ENCODE data around the gene WDR73.

Gene WDR73

GRCh38 chr15:84633311-84634227 lies 20.5 kb downstream of the WDR73 start:
- peak; percentile 35 to 77 for DNase-seq (ENCODE audit: low read depth in 1 of 2, low spot score in 1 of 2)
- Histone ChIP-seq H3K27ac (replicated peaks) (peak overlapping the region; percentile 70), H3K4me3 (replicated peaks; ENCODE audit: insufficient read depth, low read length) (peak overlapping the region; percentile 62), H3K27me3 (ENCODE audit: insufficient read depth, poor library complexity, severe bottlenecking) (no peaks in the 10 kb centered on the region)
- no peak for TF ChIP-seq CTCF (IDR thresholded peaks at IDR 0.05; ENCODE audit: insufficient read depth, low read length)
- TF ChIP-seq GABPA (IDR thresholded peaks at IDR 0.05; ENCODE audit: low read depth): no peak
- TF ChIP-seq SPI1 (IDR thresholded peaks at IDR 0.05; ENCODE audit: borderline replicate concordance, low read depth): no peak
- no peak for TF ChIP-seq REST (IDR thresholded peaks at IDR 0.05; ENCODE audit: insufficient replicate concordance, low read depth)
- no peak for TF ChIP-seq POLR2AphosphoS5 (IDR thresholded peaks at IDR 0.05; ENCODE audit: low read depth)

- Histone ChIP-seq H3K27me3 (ENCODE audit: insufficient read depth, poor library complexity, severe bottlenecking) (no peaks in the 10 kb centered on the region), H3K4me3 (replicated peaks; ENCODE audit: insufficient read depth, low read length) (peak overlapping the region; percentile 66), H3K27ac (replicated peaks) (peak overlapping the region; percentile 77)
- no peak for TF ChIP-seq POLR2AphosphoS5 (IDR thresholded peaks at IDR 0.05; ENCODE audit: low read depth)
- no peak for DNase-seq (ENCODE audit: low read depth in 1 of 2, low spot score in 1 of 2)
Observed at GRCh38 chr15:84631706-84632272, 22.3 kb downstream of the WDR73 start.

DNA sequence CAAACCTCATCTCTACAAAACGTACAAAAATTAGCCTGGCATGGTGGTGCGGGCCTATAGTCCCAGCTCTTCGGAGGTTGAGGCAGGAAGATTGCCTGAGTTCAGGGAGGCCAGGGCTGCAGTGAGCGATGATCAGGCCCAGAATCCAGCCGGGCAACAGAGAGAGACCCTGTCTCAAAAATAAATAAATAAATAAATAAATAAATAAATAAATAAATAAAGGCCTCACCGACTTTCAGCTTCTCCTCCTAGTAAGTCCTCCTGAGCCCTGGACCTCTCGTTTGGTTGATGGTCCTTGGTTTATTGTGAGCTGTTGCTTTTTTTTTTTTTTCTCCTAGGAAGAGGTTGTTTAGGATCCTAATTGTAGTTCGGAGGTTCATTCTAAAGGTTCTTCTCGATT lies 25.1 kb downstream of the WDR73 start:
- H3K27me3 ChIP-seq (ENCODE audit: insufficient read depth, poor library complexity, severe bottlenecking): no peaks in the 10 kb centered on the region
- H3K4me3 ChIP-seq (replicated peaks; ENCODE audit: insufficient read depth, low read length): no peak overlapping the region
- no peak for DNase-seq (ENCODE audit: low read depth in 1 of 2, low spot score in 1 of 2)
- TF ChIP-seq SPI1 (IDR thresholded peaks at IDR 0.05; ENCODE audit: borderline replicate concordance, low read depth) (no peak), POLR2AphosphoS5 (IDR thresholded peaks at IDR 0.05; ENCODE audit: low read depth) (no peak), GABPA (IDR thresholded peaks at IDR 0.05; ENCODE audit: low read depth) (no peak)
- no peak overlapping the region for H3K27ac ChIP-seq (replicated peaks)

DNA sequence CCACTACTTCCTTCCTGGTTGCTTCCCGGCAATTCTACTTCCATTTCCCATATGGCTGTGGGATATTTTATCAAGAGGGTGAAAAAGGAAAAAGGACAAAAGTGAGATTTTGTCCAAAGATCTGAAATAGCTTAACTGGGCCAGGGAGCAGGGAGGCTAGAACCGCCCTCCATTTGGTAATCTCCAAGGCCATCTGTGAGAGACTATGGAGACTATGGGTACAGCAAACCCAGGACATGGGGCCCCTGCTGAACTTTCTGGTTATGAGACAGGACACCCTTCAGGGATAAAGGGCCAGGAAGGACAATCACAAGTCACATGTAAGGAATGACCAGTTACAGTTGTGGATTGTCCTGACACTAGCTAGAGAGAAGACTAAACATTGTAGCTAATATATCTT lies 29.0 kb downstream of the WDR73 start:
- Histone ChIP-seq H3K27me3 (ENCODE audit: insufficient read depth, poor library complexity, severe bottlenecking) (no peaks in the 10 kb centered on the region), H3K4me3 (replicated peaks; ENCODE audit: insufficient read depth, low read length) (no peak overlapping the region), H3K27ac (replicated peaks) (no peak overlapping the region)
- no peak for DNase-seq (ENCODE audit: low read depth in 1 of 2, low spot score in 1 of 2)
- TF ChIP-seq REST (IDR thresholded peaks at IDR 0.05; ENCODE audit: insufficient replicate concordance, low read depth) (no peak), GABPA (IDR thresholded peaks at IDR 0.05; ENCODE audit: low read depth) (no peak), SPI1 (IDR thresholded peaks at IDR 0.05; ENCODE audit: borderline replicate concordance, low read depth) (no peak), POLR2AphosphoS5 (IDR thresholded peaks at IDR 0.05; ENCODE audit: low read depth) (no peak), CTCF (IDR thresholded peaks at IDR 0.05; ENCODE audit: insufficient read depth, low read length) (no peak)
